BLaER1 treated with 17β-estradiol and CSF1 and Interleukin-3, amounts not matched to agents 10 nM and 100 nM (cell line): ENCODE measurements around the gene CEP83.

ENCODE experiments used
- H3K27ac ChIP-seq, 11 experiments: shearing (Covaris generic); formaldehyde crosslinking; 2 replicates each; pipeline ENCODE4 v1.8.1; 2022
- H3K27me3 ChIP-seq, 11 experiments: shearing (Covaris generic); formaldehyde crosslinking; 2 replicates each; pipeline ENCODE4 v1.8.1; 2022
- H3K36me3 ChIP-seq, 11 experiments: shearing (Covaris generic); formaldehyde crosslinking; 2 replicates each; pipeline ENCODE4 v1.8.1; 2022
- H3K4me1 ChIP-seq, 10 experiments: shearing (Covaris generic); formaldehyde crosslinking; 2 replicates each; pipeline ENCODE4 v1.8.1; 2022
- H3K4me2 ChIP-seq, 11 experiments: shearing (Covaris generic); formaldehyde crosslinking; 2 replicates each; pipeline ENCODE4 v1.8.1; 2022
- H3K4me3 ChIP-seq, 10 experiments: shearing (Covaris generic); formaldehyde crosslinking; 2 replicates each; pipeline ENCODE4 v1.8.1; 2022
- H3K9ac ChIP-seq, 11 experiments: shearing (Covaris generic); formaldehyde crosslinking; 2 replicates each; pipeline ENCODE4 v1.8.1; 2022
- H3K9me3 ChIP-seq, 11 experiments: shearing (Covaris generic); formaldehyde crosslinking; replicated peaks in 1 of 11; 2 replicates each; pipeline ENCODE4 v1.8.1; 2022
- H4K20me1 ChIP-seq, 11 experiments: shearing (Covaris generic); formaldehyde crosslinking; 2 replicates each; pipeline ENCODE4 v1.8.1; 2022
- Cebpa-rat ChIP-seq, 11 experiments: shearing (Covaris generic); IDR thresholded peaks; 2 replicates each; pipeline ENCODE4 v1.8.1; 2022

Gene CEP83

GRCh38 chr12:94437303-94437702, 22.4 kb downstream of the CEP83 start:
- no peak overlapping the region for H3K4me2 ChIP-seq
- peaks cover 48 to 59% (median 55%) of the 10 kb centered on the region in 11 experiments for H3K9me3 ChIP-seq
- H3K27me3 ChIP-seq: no peaks in the 10 kb centered on the region
- no peak overlapping the region for H3K4me3 ChIP-seq
- peaks cover 0 to 17% (median 10%) of the 10 kb centered on the region in 10 experiments; a peak in 16 of 20 replicates for H3K4me1 ChIP-seq
- H3K36me3 ChIP-seq: peaks cover 0 to 10% (median 0%) of the 10 kb centered on the region in 11 experiments; a peak in 2 of 22 replicates
- no peak overlapping the region for H3K9ac ChIP-seq
- peaks cover 0 to 35% (median 11%) of the 10 kb centered on the region in 11 experiments; a peak in 9 of 22 replicates for H4K20me1 ChIP-seq
- TF ChIP-seq Cebpa-rat (IDR thresholded peaks at IDR 0.05): no peak
- H3K27ac ChIP-seq: no peak overlapping the region

- H3K4me1 ChIP-seq: peaks cover 0 to 17% (median 10%) of the 10 kb centered on the region in 10 experiments; a peak in 16 of 20 replicates
- H4K20me1 ChIP-seq: peaks cover 0 to 35% (median 11%) of the 10 kb centered on the region in 11 experiments; a peak in 9 of 22 replicates
- no peaks in the 10 kb centered on the region for H3K27me3 ChIP-seq
- peak overlapping the region; percentile 0 to 57 (median 42); a peak in 16 of 22 replicates for H3K4me2 ChIP-seq
- no peak overlapping the region for H3K4me3 ChIP-seq
- peaks cover 0 to 22% (median 11%) of the 10 kb centered on the region in 11 experiments; a peak in 13 of 22 replicates for H3K36me3 ChIP-seq
- no peak overlapping the region for H3K27ac ChIP-seq
- peaks cover 48 to 59% (median 55%) of the 10 kb centered on the region in 11 experiments for H3K9me3 ChIP-seq
- H3K9ac ChIP-seq: peak overlapping the region in 2 of 11 experiments; percentile 1 to 4; a peak in 1 of 22 replicates
- TF ChIP-seq Cebpa-rat (IDR thresholded peaks at IDR 0.05): no peak
Observed at GRCh38 chr12:94435511-94435927, 24.1 kb downstream of the CEP83 start.

- peaks cover 0 to 35% (median 21%) of the 10 kb centered on the region in 11 experiments; a peak in 15 of 22 replicates for H3K36me3 ChIP-seq
- no peak for TF ChIP-seq Cebpa-rat (IDR thresholded peaks at IDR 0.05)
- peaks cover 0 to 35% (median 11%) of the 10 kb centered on the region in 11 experiments; a peak in 9 of 22 replicates for H4K20me1 ChIP-seq
- H3K4me1 ChIP-seq: peaks cover 0 to 19% (median 12%) of the 10 kb centered on the region in 10 experiments; a peak in 16 of 20 replicates
- H3K9me3 ChIP-seq: peaks cover 51 to 59% (median 55%) of the 10 kb centered on the region in 11 experiments
- no peaks in the 10 kb centered on the region for H3K27me3 ChIP-seq
- no peak overlapping the region; a peak in 1 of 22 replicates for H3K9ac ChIP-seq
- no peak overlapping the region for H3K27ac ChIP-seq
- H3K4me3 ChIP-seq: no peak overlapping the region
- H3K4me2 ChIP-seq: no peak overlapping the region
Observed at GRCh38 chr12:94434171-94434570, 25.5 kb downstream of the CEP83 start.

GRCh38 chr12:94433744-94434143, 25.9 kb downstream of the CEP83 start:
- peaks cover 51 to 58% (median 54%) of the 10 kb centered on the region in 11 experiments for H3K9me3 ChIP-seq
- H4K20me1 ChIP-seq: peaks cover 0 to 35% (median 11%) of the 10 kb centered on the region in 11 experiments; a peak in 9 of 22 replicates
- no peak overlapping the region for H3K4me2 ChIP-seq
- no peaks in the 10 kb centered on the region for H3K27me3 ChIP-seq
- no peak overlapping the region for H3K4me3 ChIP-seq
- no peak overlapping the region for H3K27ac ChIP-seq
- TF ChIP-seq Cebpa-rat (IDR thresholded peaks at IDR 0.05): no peak
- no peak overlapping the region; a peak in 1 of 22 replicates for H3K9ac ChIP-seq
- peaks cover 0 to 23% (median 16%) of the 10 kb centered on the region in 10 experiments; a peak in 16 of 20 replicates for H3K4me1 ChIP-seq
- H3K36me3 ChIP-seq: peaks cover 0 to 35% (median 22%) of the 10 kb centered on the region in 11 experiments; a peak in 15 of 22 replicates

GRCh38 chr12:94430304-94430703, 29.4 kb downstream of the CEP83 start:
- no peak overlapping the region for H3K4me3 ChIP-seq
- H3K27ac ChIP-seq: no peak overlapping the region
- peaks cover 0 to 48% (median 23%) of the 10 kb centered on the region in 11 experiments; a peak in 18 of 22 replicates for H3K36me3 ChIP-seq
- no peak overlapping the region for H3K9ac ChIP-seq
- no peaks in the 10 kb centered on the region for H3K27me3 ChIP-seq
- no peak for TF ChIP-seq Cebpa-rat (IDR thresholded peaks at IDR 0.05)
- peaks cover 0 to 27% (median 4%) of the 10 kb centered on the region in 11 experiments; a peak in 8 of 22 replicates for H4K20me1 ChIP-seq
- no peak overlapping the region for H3K4me2 ChIP-seq
- H3K9me3 ChIP-seq: peaks cover 42 to 51% (median 49%) of the 10 kb centered on the region in 11 experiments
- H3K4me1 ChIP-seq: peaks cover 0 to 27% (median 17%) of the 10 kb centered on the region in 10 experiments; a peak in 13 of 20 replicates

GRCh38 chr12:94429633-94430032, 30.0 kb downstream of the CEP83 start:
- peaks cover 0 to 23% (median 15%) of the 10 kb centered on the region in 10 experiments; a peak in 12 of 20 replicates for H3K4me1 ChIP-seq
- H3K4me3 ChIP-seq: no peak overlapping the region
- peaks cover 0 to 49% (median 24%) of the 10 kb centered on the region in 11 experiments; a peak in 19 of 22 replicates for H3K36me3 ChIP-seq
- H4K20me1 ChIP-seq: peaks cover 0 to 20% (median 0%) of the 10 kb centered on the region in 11 experiments; a peak in 5 of 22 replicates
- H3K9ac ChIP-seq: no peak overlapping the region
- 0 out of 22 replicates have a peak overlapping the region, but pooled peaks of 1 of the 11 experiments have one; percentile 11 for H3K4me2 ChIP-seq
- no peak overlapping the region for H3K27ac ChIP-seq
- no peak for TF ChIP-seq Cebpa-rat (IDR thresholded peaks at IDR 0.05)
- no peaks in the 10 kb centered on the region for H3K27me3 ChIP-seq
- H3K9me3 ChIP-seq: peaks cover 48 to 57% (median 54%) of the 10 kb centered on the region in 11 experiments

GRCh38 chr12:94429191-94429590, 30.5 kb downstream of the CEP83 start:
- Histone ChIP-seq H3K9ac (no peak overlapping the region), H3K27ac (no peak overlapping the region), H4K20me1 (peaks cover 0 to 17% (median 0%) of the 10 kb centered on the region in 11 experiments; a peak in 2 of 22 replicates), H3K4me2 (peak overlapping the region in 3 of 11 experiments; percentile 11 to 32 (median 21); a peak in 1 of 22 replicates), H3K9me3 (peaks cover 52 to 61% (median 59%) of the 10 kb centered on the region in 11 experiments), H3K4me3 (no peak overlapping the region), H3K36me3 (peaks cover 4 to 53% (median 27%) of the 10 kb centered on the region in 11 experiments; a peak in 21 of 22 replicates), H3K4me1 (peaks cover 0 to 23% (median 15%) of the 10 kb centered on the region in 10 experiments; a peak in 12 of 20 replicates), H3K27me3 (no peaks in the 10 kb centered on the region)
- no peak for TF ChIP-seq Cebpa-rat (IDR thresholded peaks at IDR 0.05)

- Histone ChIP-seq H4K20me1 (peaks cover 0 to 8% (median 0%) of the 10 kb centered on the region in 11 experiments; a peak in 2 of 22 replicates), H3K9ac (no peak overlapping the region; a peak in 1 of 22 replicates), H3K36me3 (peaks cover 11 to 68% (median 40%) of the 10 kb centered on the region in 11 experiments; a peak in 21 of 22 replicates), H3K4me3 (no peak overlapping the region), H3K4me2 (peak overlapping the region in 8 of 11 experiments; percentile 24 to 55 (median 41); a peak in 13 of 22 replicates), H3K9me3 (peaks cover 67 to 76% (median 73%) of the 10 kb centered on the region in 11 experiments), H3K4me1 (peaks cover 0 to 23% (median 15%) of the 10 kb centered on the region in 10 experiments; a peak in 12 of 20 replicates), H3K27ac (no peak overlapping the region), H3K27me3 (no peaks in the 10 kb centered on the region)
- no peak for TF ChIP-seq Cebpa-rat (IDR thresholded peaks at IDR 0.05)
Observed at GRCh38 chr12:94427501-94428381, 31.9 kb downstream of the CEP83 start.
